Measurements from ENCODE around the gene RUNDC3A. TPM values are rescaled to one million over a fixed set of nuclear protein-coding genes. Genes with fewer than 3 reads are reported as not detected.
"Not testable (repeated sequence)": the region's sequence is repeated elsewhere in the genome, so short reads cannot be mapped to it uniquely, and the experiment has no call there.

RUNDC3A gene
- total RNA-seq, 1 donor from 2014 or later: 10.3 TPM

DNA sequence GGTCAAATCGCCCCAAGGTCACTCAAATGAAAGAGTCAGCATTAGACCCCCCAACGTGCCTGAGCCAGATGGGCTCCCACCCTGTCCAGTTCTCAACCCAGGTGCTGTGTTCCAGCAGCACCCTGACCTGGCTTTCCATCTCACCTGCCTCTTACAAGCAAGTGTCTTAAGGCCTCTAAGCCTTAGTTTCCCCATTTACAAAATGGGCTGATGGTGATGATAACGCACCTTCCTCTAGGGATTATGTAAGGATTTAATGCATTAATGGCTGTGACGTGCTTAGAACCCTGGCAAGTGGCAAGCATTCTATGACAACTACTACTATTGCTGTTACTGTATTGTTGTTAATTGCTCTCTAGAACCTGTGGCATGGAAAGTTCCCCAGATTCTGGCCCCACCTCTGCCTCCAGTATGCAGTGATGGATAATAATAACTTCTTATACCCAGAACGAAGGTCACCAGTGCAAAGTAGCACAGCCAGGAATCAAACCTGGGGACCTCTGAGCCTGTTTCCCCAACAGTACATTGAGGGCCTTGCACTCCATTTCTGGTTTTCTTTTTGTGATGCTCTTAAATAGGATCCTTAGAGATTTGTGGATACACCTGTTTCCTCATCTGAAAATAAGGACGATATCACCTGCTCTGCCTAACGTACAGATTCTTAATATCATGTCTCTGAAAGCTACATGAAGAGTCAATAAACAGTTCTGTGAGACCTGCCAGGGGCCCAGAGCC, 19.5 kb downstream of the RUNDC3A start:
- Mint-ChIP-seq H3K36me3 (no peaks in the 10 kb centered on the region), H3K27me3 (no peaks in the 10 kb centered on the region), H3K4me1 (ENCODE audit: unreplicated experiment) (peaks cover 9% of the 10 kb centered on the region), H3K9me3 (no peaks in the 10 kb centered on the region), H3K27ac (peak overlapping the region; percentile 49), H3K4me3 (peak overlapping the region; percentile 36)
- no peak for DNase-seq (ENCODE audit: extremely low spot score, unreplicated experiment)
- TF ChIP-seq, protein P1, sequence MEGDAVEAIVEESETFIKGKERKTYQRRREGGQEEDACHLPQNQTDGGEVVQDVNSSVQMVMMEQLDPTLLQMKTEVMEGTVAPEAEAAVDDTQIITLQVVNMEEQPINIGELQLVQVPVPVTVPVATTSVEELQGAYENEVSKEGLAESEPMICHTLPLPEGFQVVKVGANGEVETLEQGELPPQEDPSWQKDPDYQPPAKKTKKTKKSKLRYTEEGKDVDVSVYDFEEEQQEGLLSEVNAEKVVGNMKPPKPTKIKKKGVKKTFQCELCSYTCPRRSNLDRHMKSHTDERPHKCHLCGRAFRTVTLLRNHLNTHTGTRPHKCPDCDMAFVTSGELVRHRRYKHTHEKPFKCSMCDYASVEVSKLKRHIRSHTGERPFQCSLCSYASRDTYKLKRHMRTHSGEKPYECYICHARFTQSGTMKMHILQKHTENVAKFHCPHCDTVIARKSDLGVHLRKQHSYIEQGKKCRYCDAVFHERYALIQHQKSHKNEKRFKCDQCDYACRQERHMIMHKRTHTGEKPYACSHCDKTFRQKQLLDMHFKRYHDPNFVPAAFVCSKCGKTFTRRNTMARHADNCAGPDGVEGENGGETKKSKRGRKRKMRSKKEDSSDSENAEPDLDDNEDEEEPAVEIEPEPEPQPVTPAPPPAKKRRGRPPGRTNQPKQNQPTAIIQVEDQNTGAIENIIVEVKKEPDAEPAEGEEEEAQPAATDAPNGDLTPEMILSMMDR (conservative IDR thresholded peaks at IDR 0.05): no peak

DNA sequence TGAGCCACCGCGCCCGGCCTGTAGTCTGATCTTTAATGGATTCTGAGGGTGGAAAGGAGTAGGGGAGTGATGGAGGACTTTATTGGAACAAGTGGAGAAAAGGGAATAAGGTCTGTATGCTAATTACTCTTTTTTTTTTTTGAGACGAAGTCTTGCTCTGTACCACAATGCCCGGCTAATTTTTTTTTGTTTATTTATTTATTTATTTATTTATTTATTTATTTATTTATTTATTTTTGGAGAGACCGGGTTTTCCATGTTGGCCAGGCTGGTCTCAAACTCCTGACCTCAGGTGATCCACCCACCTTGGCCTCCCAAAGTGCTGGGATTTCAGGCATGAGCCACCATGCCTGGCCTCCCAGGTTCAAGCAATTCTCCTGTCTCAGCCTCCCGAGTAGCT, 21.1 kb downstream of the RUNDC3A start:
- H3K4me3 Mint-ChIP-seq; H3K27me3 Mint-ChIP-seq; H3K27ac Mint-ChIP-seq; H3K9me3 Mint-ChIP-seq; DNase-seq (ENCODE audit: extremely low spot score, unreplicated experiment); H3K36me3 Mint-ChIP-seq; H3K4me1 Mint-ChIP-seq (ENCODE audit: unreplicated experiment): not testable (repeated sequence)

DNA sequence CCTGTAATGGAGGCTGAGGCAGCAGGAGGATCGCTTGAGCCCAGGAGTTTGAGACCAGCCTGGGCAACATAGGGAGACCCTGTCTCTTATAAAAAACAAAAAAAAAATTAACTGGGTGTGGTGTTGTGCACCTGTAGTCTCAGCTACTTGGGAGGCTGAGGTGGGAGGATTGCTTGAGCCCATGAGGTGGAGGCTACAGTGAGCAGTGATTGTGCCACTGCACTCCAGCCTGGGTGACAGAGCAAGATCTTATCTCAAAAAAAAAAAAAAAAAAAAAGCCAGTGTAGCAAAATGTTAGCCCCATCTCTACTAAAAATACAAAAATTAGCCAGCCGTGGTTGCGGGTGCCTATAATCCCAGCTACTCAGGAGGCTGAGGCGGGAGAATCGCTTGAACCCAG, 21.9 kb downstream of the RUNDC3A start:
- not testable (repeated sequence) for H3K36me3 Mint-ChIP-seq; DNase-seq (ENCODE audit: extremely low spot score, unreplicated experiment); H3K27me3 Mint-ChIP-seq; H3K4me1 Mint-ChIP-seq (ENCODE audit: unreplicated experiment); H3K9me3 Mint-ChIP-seq; H3K27ac Mint-ChIP-seq; H3K4me3 Mint-ChIP-seq

DNA sequence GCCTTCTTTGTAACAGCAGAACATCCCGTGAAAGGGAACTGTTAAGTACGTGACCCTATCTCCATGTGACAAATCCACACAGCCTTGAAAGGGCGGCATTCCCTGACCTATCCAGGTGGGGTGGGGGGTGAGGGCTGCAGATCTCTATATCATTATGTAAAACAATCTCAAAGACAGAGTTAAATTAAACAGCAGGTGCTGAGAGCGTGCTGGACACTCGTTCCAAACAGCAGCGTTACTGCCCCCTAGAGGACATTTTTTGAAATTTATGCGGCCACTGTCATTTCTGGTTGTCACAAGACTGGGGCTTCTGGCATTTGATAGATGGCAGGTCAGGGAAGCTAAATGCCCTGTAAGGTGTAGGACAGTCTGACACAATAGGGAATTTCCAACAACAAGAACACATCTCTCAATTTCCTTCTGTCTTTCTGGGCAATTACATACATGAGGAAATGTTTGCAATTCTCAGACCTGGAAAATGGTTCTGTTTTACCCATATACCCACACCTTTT, 22.9 kb downstream of the RUNDC3A start:
- no peak overlapping the region for H3K4me3 Mint-ChIP-seq
- DNase-seq (ENCODE audit: extremely low spot score, unreplicated experiment): no peak
- H3K36me3 Mint-ChIP-seq: no peaks in the 10 kb centered on the region
- no peaks in the 10 kb centered on the region for H3K9me3 Mint-ChIP-seq
- H3K27me3 Mint-ChIP-seq: peaks cover 3% of the 10 kb centered on the region
- peak overlapping the region; percentile 35 for H3K27ac Mint-ChIP-seq
- TF ChIP-seq, protein P1 (conservative IDR thresholded peaks at IDR 0.05): peak; percentile 91
- peaks cover 9% of the 10 kb centered on the region for H3K4me1 Mint-ChIP-seq (ENCODE audit: unreplicated experiment)

DNA sequence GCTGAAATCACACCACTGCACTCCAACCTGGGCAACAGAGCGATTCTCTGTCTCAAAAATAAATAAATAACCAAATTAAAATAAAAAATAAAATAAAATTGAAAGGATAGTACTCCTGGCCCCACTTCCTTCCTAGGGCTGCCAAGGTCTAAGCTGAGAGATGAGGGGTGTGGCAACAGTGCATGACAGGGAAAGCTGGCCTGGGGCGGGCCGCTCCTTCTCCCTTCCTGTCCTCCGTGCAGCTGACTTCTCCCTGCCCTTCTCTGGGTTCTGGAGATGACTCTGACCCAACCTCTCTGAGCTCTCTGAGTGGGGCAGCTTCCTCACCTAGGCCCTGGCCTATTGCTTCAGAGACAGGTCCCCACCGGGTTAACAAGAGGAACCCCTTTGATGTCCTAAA, 25.0 kb downstream of the RUNDC3A start:
- H3K4me1 Mint-ChIP-seq (ENCODE audit: unreplicated experiment): peaks cover 5% of the 10 kb centered on the region
- peaks cover 10% of the 10 kb centered on the region for H3K27me3 Mint-ChIP-seq
- H3K9me3 Mint-ChIP-seq: no peaks in the 10 kb centered on the region
- no peak overlapping the region for H3K4me3 Mint-ChIP-seq
- DNase-seq (ENCODE audit: extremely low spot score, unreplicated experiment): no peak
- TF ChIP-seq, protein P1 (conservative IDR thresholded peaks at IDR 0.05): no peak
- H3K36me3 Mint-ChIP-seq: no peaks in the 10 kb centered on the region
- H3K27ac Mint-ChIP-seq: no peak overlapping the region

DNA sequence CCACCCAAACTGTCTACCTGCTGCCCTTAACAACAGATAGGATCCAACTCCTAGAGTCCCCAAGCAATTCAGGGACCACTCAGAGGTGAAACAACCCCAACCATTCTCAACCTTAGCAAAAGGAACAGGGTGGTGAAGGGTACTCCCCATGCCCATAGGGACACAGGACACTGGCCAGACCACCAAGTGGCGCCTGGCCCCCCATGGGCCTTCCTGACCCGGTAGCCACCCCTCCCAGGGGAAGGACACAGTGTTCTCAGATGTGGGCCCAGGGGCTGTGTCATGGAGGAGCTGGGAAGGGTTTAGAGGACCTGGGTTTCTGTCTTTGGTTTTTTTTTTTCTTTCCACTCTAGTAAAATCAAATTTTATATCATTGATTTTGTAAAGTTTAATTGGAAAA, 25.9 kb downstream of the RUNDC3A start:
- DNase-seq (ENCODE audit: extremely low spot score, unreplicated experiment): no peak
- H3K4me3 Mint-ChIP-seq: no peak overlapping the region
- no peaks in the 10 kb centered on the region for H3K9me3 Mint-ChIP-seq
- TF ChIP-seq, protein P1 (conservative IDR thresholded peaks at IDR 0.05): no peak
- no peak overlapping the region for H3K27ac Mint-ChIP-seq
- H3K4me1 Mint-ChIP-seq (ENCODE audit: unreplicated experiment): peaks cover 5% of the 10 kb centered on the region
- no peaks in the 10 kb centered on the region for H3K36me3 Mint-ChIP-seq
- peaks cover 13% of the 10 kb centered on the region for H3K27me3 Mint-ChIP-seq

All from type B pancreatic cell (in vitro differentiated cells).